Umbilical cord (tissue), 2 donors: ENCODE data around the gene TMCC1. TPM values are rescaled to one million over a fixed set of nuclear protein-coding genes. Genes with fewer than 3 reads are reported as not detected.
"Not testable (repeated sequence)": the region's sequence is repeated elsewhere in the genome, so short reads cannot be mapped to it uniquely, and the experiment has no call there.

ENCODE experiments used
- DNase-seq: peaks from one replicate; pipeline ENCODE4 v3.0.0-alpha.2; 2015; ENCODE audit warnings: low spot score
- total RNA-seq: library from RNA; depleted of rRNA; stranded (reverse); fragments of >200 nt; gene quantifications from one replicate; pipeline ENCODE4 v1.2.3, GENCODE V29; 2014; ENCODE audit warnings: low replicate concordance; ENCODE audit not compliant: insufficient read depth

TMCC1 gene
- total RNA-seq = 45.3 TPM

DNA sequence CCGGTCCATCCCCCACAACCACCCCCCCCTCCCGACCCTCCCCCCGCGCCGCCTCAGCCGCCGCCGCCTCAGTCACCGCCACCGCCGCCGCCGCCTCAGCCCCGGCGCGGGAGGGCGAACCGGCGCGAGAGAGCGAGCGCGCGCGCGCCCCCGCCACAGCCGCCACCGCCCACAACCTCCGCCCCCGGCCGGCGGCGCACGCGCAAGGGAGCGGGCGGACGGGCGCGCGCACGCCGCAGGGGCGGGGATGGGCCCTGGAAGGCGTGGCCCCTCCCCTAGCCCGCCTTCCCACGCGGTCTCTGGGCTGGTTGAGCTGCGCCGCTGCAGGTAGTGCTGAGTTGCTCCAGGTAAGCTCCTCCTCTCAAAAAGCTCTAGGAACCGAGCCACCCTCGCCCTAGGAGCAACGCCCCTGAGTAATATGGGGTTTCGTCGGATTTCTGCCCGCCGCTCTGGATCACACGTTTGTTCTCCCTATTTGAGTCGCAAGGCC, at the start of gene TMCC1:
Gene TMCC1 (minus strand): TSS at position 131 of the 490 bp plus-strand sequence.
- peak; percentile 90 for DNase-seq

- DNase-seq = no peak
These were observed 49.5 kb upstream of the TMCC1 start for GRCh38 chr3:129943020-129943419.

GRCh38 chr3:129942296-129942695, 48.8 kb upstream of the TMCC1 start:
- DNase-seq = peak; percentile 75

DNA sequence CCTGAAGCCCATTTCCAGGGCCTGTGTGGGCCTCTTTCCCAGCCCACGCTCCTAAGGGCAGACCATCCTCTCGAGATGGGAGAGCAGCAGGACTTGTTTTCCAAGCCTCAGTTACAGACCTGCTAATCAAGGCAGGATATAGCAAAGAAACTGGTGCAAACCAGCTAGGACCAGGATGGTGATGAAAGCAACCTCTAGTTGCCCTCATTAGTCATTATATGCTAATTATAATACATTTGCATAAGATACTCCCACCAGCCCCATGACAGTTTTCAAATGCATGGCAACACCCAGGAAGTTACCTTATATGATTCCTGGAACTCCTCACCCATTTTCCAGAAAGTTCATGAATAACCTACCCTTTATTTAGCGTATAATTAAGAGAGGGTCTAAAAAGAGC, 46.6 kb upstream of the TMCC1 start:
- DNase-seq = no peak

GRCh38 chr3:129938140-129938930, 44.8 kb upstream of the TMCC1 start:
- peak; percentile 48 for DNase-seq

DNA sequence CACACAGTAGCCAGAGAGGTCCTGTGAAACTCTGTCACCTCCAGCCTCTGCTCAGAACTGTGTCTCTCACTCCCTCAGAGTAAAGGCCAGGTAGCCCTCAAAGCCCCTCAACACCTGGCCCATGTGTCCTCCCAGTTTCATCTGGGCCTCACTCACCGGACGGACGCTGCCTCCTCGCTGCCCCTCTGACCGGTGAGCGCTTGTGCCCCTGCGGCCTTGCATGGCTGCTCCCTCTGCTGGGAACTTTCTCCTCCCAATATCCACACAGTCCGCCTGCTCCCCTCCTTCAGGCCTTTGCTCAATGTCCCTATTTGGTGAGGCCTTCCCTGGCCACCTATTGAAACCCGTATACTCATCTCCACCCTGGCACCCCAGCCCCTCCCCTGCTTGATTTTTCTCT, 44.2 kb upstream of the TMCC1 start:
- DNase-seq = no peak

DNA sequence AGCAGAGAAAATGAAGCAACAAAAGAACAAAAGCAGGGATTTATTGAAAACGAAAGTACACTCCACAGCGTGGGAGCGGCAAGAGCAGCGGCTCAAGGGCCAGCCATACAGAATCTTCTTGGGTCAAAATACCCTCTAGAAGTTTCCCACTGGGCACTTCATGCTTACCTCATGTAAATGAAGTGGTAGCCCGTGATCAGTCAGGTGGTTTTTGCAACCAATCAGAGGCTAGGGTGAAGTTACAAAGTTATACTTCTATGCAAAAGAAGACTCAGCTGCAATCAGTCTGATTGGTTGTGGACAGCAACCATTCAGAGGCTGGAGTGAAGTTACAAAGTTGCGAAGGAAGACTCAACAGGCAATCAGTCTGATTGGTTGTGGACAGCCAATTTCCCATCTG, 43.2 kb upstream of the TMCC1 start:
- peak; percentile 8 for DNase-seq

- peak; percentile 38 for DNase-seq
These were observed 41.0 kb upstream of the TMCC1 start for GRCh38 chr3:129934234-129935123.

DNA sequence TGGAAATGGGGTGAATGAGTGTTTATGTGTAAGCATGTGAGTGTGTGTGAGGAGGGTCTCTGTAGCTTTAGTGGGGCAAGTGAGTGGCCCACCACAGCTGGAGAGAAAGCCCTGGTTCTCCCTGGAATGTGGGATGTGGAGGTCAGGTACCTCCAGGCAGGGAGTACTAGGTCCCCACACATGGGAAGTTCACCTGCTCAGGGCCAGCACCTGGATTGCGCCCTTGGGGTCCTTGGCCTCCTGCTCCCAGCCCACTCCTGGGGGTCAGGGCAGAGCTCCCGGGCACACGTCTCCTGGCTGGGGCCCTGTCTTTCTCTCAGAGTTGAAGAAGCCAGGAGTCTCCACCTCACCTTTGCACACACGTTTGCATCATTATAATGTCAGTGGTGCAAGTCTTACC, 40.0 kb upstream of the TMCC1 start:
- DNase-seq = no peak

GRCh38 chr3:129929383-129929782, 35.9 kb upstream of the TMCC1 start:
- no peak for DNase-seq

DNA sequence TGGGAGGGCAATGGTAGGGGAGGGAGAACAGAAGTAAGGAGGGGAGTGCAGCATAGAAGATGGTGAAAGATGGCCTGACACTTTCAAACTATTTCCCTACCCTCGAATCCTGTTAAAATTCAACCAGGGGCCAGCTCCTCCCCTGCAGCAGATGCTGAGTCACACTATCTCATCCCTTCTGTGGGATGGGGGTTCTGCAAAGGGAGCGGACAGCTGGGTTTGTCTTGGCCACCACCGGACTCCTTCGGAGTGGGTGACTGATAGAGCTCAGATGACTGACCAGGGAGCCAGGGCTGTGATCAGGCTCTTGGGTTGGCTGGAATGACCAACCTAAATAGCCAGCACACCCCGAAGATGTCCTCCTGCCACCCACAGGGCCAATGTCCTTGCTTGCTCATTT, 33.6 kb upstream of the TMCC1 start:
- no peak for DNase-seq

DNA sequence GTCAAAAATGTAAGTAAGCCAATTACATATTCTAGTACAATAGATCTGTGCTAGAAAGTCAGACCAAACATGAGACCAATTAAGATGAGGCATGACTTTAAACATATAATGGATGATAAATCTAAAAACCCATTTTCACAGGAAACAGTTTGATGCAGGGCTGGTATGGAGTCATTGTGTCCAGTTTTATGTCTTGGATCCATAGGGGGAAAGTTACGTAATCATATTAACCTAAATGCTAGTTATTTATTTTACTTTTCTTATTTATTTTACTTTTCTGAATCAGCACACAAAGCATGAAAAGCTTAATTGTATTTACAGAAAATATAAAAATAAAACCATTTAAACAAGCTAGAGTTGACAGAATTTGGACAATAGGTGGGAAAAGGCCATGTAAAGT, 26.3 kb upstream of the TMCC1 start:
- DNase-seq = no peak

DNA sequence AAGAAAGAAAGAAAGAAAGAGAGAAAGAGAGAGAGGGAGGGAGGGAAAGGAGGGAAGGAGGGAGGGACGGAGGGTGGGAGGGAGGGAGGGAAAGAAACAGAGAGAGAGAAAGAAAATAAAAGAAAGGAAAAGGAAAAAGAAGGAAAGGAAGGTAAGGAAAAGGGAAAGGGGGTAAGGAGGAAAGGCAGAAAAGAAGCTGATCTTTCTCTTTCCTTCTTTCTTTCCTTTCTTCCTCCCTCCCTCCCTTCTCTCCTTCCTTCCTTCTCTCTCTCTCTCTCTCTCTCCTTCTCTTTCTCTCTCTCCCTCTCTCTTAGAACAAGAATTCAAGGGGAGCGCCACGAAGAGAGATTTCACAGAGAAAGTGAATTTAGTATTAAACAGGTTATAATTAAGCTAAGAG, 25.8 kb upstream of the TMCC1 start:
- DNase-seq = no peak

- no peak for DNase-seq
These were observed 24.9 kb upstream of the TMCC1 start for GRCh38 chr3:129918461-129918860.

DNA sequence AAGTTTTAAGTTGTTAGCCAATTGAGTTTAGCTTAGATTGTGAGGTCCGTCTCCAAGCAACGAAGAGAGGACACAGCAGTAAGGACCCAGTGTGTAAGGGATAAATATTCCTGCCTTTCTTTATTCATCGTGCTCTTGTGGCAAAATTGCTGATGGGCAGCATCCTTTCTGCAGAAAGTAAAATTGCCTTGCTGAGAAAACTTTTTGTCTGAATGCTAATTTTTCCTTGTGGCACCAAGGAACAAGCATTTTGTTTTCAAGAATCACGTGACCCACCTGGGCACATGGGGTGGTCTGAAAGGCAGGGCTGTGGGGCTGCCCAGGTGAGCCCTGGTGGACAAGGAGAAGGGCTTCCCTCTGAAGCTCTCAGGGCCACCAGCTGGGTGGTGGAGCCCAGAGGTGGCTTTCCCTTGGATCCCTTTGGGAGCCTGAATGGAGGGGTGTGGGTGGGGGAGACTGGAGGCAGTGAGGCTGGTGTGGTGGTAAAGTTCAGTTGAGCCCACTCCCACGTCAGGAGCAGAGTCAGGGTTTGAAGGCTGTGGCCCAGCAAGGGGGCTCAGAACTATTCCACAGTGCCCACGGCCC, 24.0 kb upstream of the TMCC1 start:
- DNase-seq = no peak

DNA sequence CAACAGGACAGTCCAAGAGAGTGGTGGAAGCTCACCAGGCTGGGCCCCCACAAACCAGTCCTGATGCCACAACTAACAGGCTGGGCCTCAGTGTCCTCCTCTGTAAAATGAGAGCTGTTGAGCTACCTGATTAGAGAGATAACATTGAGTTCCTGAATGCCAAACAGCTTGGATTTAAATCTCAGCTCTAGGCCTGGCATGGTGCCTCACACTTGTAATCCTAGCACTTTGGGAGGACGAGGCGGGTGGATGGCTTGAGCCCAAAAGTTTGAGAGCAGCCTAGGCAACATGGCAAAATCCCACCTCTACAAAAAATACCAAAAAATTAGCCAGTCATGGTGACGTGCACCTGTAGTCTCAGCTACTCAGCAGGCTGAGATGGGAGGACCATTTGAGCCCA, 20.1 kb upstream of the TMCC1 start:
- no peak for DNase-seq

GRCh38 chr3:129911261-129911861, 17.9 kb upstream of the TMCC1 start:
- DNase-seq = peak; percentile 40

DNA sequence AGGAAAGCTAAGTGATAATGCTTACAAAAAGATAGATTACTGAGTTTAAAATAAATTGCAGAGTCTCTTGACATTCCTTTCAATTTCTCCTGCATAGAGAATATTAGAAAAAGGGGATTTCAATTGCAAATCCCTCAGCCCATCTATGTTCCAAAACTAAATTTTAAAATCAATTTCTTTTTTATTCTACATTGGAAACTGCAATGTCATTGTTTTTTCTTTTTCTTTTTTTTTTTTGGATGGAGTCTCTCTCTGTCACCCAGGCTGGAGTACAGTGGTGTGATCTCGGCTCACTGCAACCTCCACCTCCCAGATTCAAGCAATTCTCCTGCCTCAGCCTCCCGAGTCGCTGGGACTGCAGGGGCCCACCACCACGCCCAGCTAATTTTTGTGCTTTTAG, 15.7 kb upstream of the TMCC1 start:
- not testable (repeated sequence) for DNase-seq

- DNase-seq = no peak
These were observed 14.9 kb upstream of the TMCC1 start for GRCh38 chr3:129908417-129908816.

GRCh38 chr3:129901272-129901671, 7.8 kb upstream of the TMCC1 start:
- not testable (repeated sequence) for DNase-seq

DNA sequence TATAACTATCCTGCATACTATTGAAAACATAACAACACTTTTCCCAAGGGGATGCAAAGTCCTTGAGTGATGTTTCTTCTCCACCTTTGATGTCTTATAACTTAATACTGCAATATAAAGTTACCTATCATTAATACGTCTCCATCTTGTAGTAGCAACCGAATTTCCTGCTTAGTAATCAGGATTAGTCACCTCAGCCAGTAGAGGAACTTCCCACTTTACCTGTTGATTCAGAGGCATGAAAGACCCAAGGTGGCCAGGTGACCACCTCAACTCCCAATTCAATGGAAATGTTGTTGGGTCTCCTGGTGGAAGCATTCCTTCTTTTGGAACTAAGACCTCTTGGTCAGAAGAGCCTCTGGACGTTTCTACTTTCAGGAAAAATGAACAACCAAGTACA, 3.5 kb upstream of the TMCC1 start:
- no peak for DNase-seq
